GM23338 (cell line): Measurements from ENCODE around the gene BNIP3. TPM values are rescaled to one million over a fixed set of nuclear protein-coding genes. Genes with fewer than 3 reads are reported as not detected.
"Not testable (repeated sequence)": the region's sequence is repeated elsewhere in the genome, so short reads cannot be mapped to it uniquely, and the experiment has no call there.

ENCODE experiments used
- ATAC-seq: fragments of 200-7000 bp; cut with Tn5 transposase; 3 replicates; pipeline ENCODE4 v1.9.1; 2020
- DNase-seq: peaks from one replicate; pipeline ENCODE4 v3.0.0-alpha.2; 2015; ENCODE audit warnings: low spot score
- H2AFZ ChIP-seq: fragments of 200-600 bp; sonication (generic); 2 replicates; pipeline ENCODE4 v1.8.0; 2016; ENCODE audit warnings: antibody characterized with exemption, mild to moderate bottlenecking, moderate library complexity
- H3F3A ChIP-seq: fragments of 200-600 bp; sonication (generic); replicated peaks from 2 replicates; pipeline ENCODE4 v1.8.0; 2017; ENCODE audit warnings: antibody characterized with exemption, mixed run types, low read depth
- H3K27ac ChIP-seq: fragments of 200-600 bp; sonication (generic); 2 replicates; pipeline ENCODE4 v1.6.1; 2016; ENCODE audit warnings: low read depth
- H3K27me3 ChIP-seq: fragments of 200-600 bp; sonication (generic); 2 replicates; pipeline ENCODE4 v1.8.0; 2016; ENCODE audit warnings: mild to moderate bottlenecking, mixed run types, moderate library complexity; ENCODE audit not compliant: insufficient read depth
- H3K36me3 ChIP-seq: fragments of 200-600 bp; sonication (generic); 2 replicates; pipeline ENCODE4 v1.8.0; 2016; ENCODE audit warnings: mild to moderate bottlenecking; ENCODE audit not compliant: insufficient read depth
- H3K4me1 ChIP-seq: fragments of 200-600 bp; sonication (generic); 2 replicates; pipeline ENCODE4 v1.8.0; 2016; ENCODE audit warnings: mild to moderate bottlenecking, moderate library complexity; ENCODE audit not compliant: insufficient read depth
- H3K4me2 ChIP-seq: fragments of 200-600 bp; sonication (generic); 2 replicates; pipeline ENCODE4 v1.7.1; 2017; ENCODE audit warnings: mixed run types
- H3K4me3 ChIP-seq: fragments of 200-600 bp; sonication (generic); 2 replicates; pipeline ENCODE4 v1.6.1; 2016; ENCODE audit warnings: mixed run types
- H3K79me2 ChIP-seq: fragments of 200-600 bp; sonication (generic); replicated peaks from 2 replicates; pipeline ENCODE4 v1.8.0; 2017; ENCODE audit warnings: mild to moderate bottlenecking; ENCODE audit not compliant: insufficient read depth
- H3K9me2 ChIP-seq: fragments of 200-600 bp; sonication (generic); 2 replicates; pipeline ENCODE4 v1.8.0; 2017; ENCODE audit not compliant: insufficient read depth
- H4K20me1 ChIP-seq: fragments of 200-600 bp; sonication (generic); replicated peaks from 2 replicates; pipeline ENCODE4 v1.8.0; 2017; ENCODE audit warnings: mild to moderate bottlenecking; ENCODE audit not compliant: insufficient read depth
- H3K27ac Mint-ChIP-seq: 2 replicates; pipeline ENCODE4 v1.8.0; 2020; ENCODE audit warnings: inconsistent platforms, mild to moderate bottlenecking, moderate library complexity, mixed read lengths
- H3K27me3 Mint-ChIP-seq: 3 replicates; pipeline ENCODE4 v1.8.0; 2022; ENCODE audit warnings: low read depth, mild to moderate bottlenecking, moderate library complexity, mixed read lengths, inconsistent platforms; ENCODE audit not compliant: insufficient read depth, poor library complexity
- H3K36me3 Mint-ChIP-seq: 3 replicates; pipeline ENCODE4 v1.8.0; 2021; ENCODE audit warnings: low read depth, mild to moderate bottlenecking, inconsistent platforms, moderate library complexity, mixed read lengths
- H3K4me1 Mint-ChIP-seq: 3 replicates; pipeline ENCODE4 v1.8.0; 2020; ENCODE audit warnings: mild to moderate bottlenecking, inconsistent platforms, mixed read lengths
- H3K4me3 Mint-ChIP-seq: 3 replicates; pipeline ENCODE4 v1.8.0; 2021; ENCODE audit warnings: moderate library complexity, mild to moderate bottlenecking, inconsistent platforms, mixed read lengths
- H3K9me3 Mint-ChIP-seq: 3 replicates; pipeline ENCODE4 v1.8.0; 2020; ENCODE audit warnings: moderate library complexity, mild to moderate bottlenecking, inconsistent platforms, mixed read lengths
- CREB1 ChIP-seq: fragments of 250-450 bp; sonication (Bioruptor Pico); IDR thresholded peaks from 2 replicates; pipeline ENCODE4 v1.5.0; 2020; ENCODE audit warnings: low read depth, mild to moderate bottlenecking, moderate library complexity
- CTCF ChIP-seq, 2 experiments: fragments of 200-600 bp in 1 of 2; sonication (generic) in 1 of 2; conservative IDR thresholded peaks; 2 replicates each; pipeline versions ENCODE4 v1.5.1 to v1.6.1; 2016 to 2017; ENCODE audit warnings: antibody characterized with exemption in 2 of 2, low read depth in 2 of 2, mild to moderate bottlenecking in 2 of 2, moderate library complexity in 1 of 2
- EZH2 ChIP-seq: fragments of 200-600 bp; sonication (generic); IDR thresholded peaks from one replicate; pipeline ENCODE4 v1.8.0; 2017; ENCODE audit warnings: antibody characterized with exemption, mild to moderate bottlenecking, low read depth; ENCODE audit not compliant: unreplicated experiment
- EZH2phosphoT487 ChIP-seq: fragments of 200-600 bp; sonication (generic); IDR thresholded peaks from one replicate; pipeline ENCODE4 v1.8.1; 2018; ENCODE audit warnings: antibody characterized with exemption; ENCODE audit not compliant: unreplicated experiment
- JUNB ChIP-seq: IDR thresholded peaks from one replicate; pipeline ENCODE4 v1.6.1; 2016; ENCODE audit warnings: antibody characterized with exemption; ENCODE audit not compliant: unreplicated experiment
- NANOG ChIP-seq: IDR thresholded peaks from 2 replicates; pipeline ENCODE4 v1.6.1; 2016; ENCODE audit warnings: antibody characterized with exemption, borderline replicate concordance
- POLR2AphosphoS5 ChIP-seq: IDR thresholded peaks from 2 replicates; pipeline ENCODE4 v1.6.1; 2016; ENCODE audit warnings: antibody characterized with exemption, low read depth
- STAT1 ChIP-seq: IDR thresholded peaks from one replicate; pipeline ENCODE4 v1.6.1; 2016; ENCODE audit warnings: antibody characterized with exemption; ENCODE audit not compliant: unreplicated experiment
- ZNF114 ChIP-seq: fragments of 250-450 bp; sonication (Bioruptor Pico); IDR thresholded peaks from 2 replicates; pipeline ENCODE4 v1.5.0; 2020; ENCODE audit warnings: mild to moderate bottlenecking, moderate library complexity
- ZNF331 ChIP-seq: fragments of 250-450 bp; sonication (Bioruptor Pico); IDR thresholded peaks from 2 replicates; pipeline ENCODE4 v1.5.0; 2020; ENCODE audit warnings: low read depth, mild to moderate bottlenecking, moderate library complexity
- polyA plus RNA-seq: library from polyadenylated mRNA; unstranded; fragments of >200 nt; fragmentation: Nextera tagmentation; extraction: Ambion mirVana; gene quantifications from 2 replicates; pipeline ENCODE4 v1.2.1, GENCODE V29; 2016
- total RNA-seq: library from RNA; depleted of rRNA; stranded (reverse); fragments of >200 nt; shearing (Covaris generic); gene quantifications from 2 replicates; pipeline ENCODE4 v1.2.3, GENCODE V29; 2014
- TF ChIP-seq, protein P1 (sequence below): IDR thresholded peaks from one replicate; pipeline ENCODE4 v1.6.1; 2018; ENCODE audit warnings: antibody characterized with exemption; ENCODE audit not compliant: unreplicated experiment

The BNIP3 gene
- total and polyA plus RNA-seq, 2 experiments from 2014 or later, result 46.3 to 75.0 TPM

DNA sequence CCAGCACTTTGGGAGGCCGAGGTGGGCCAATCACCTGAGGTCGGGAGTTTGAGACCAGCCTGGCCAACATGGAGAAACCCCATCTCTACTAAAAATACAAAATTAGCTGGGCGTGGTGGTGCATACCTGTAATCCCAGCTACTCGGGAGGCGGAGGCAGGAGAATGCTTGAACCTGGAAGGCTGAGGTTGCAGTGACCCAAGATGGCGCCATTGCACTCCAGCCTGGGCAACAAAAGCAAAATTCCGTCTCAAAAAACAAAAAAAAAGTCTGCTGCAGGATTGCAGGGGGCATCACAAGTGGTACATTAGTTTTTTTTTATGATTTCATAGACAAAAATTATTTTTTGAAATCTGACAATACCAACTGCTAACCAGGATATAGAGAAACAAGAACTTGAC, 5.1 kb upstream of the BNIP3 start:
- H3K4me1 ChIP-seq, ATAC-seq, H3K4me3 ChIP-seq, H3K4me1 Mint-ChIP-seq, DNase-seq, H4K20me1 ChIP-seq, H3K4me2 ChIP-seq, H3K4me3 Mint-ChIP-seq, H3K9me2 ChIP-seq, H2AFZ ChIP-seq, H3F3A ChIP-seq, H3K79me2 ChIP-seq, H3K27ac Mint-ChIP-seq, H3K36me3 ChIP-seq, H3K27ac ChIP-seq: not testable (repeated sequence)
- peaks cover 31% of the 10 kb centered on the region for H3K27me3 ChIP-seq
- peaks cover 14% of the 10 kb centered on the region for H3K36me3 Mint-ChIP-seq
- TF ChIP-seq CTCF (conservative IDR thresholded peaks at IDR 0.05; ENCODE audit: low read depth in 2 of 2), result peak; percentile 42 to 58
- peaks cover 29% of the 10 kb centered on the region; the same call in 2 of the 3 replicates for H3K9me3 Mint-ChIP-seq
- peaks cover 22% of the 10 kb centered on the region for H3K27me3 Mint-ChIP-seq

DNA sequence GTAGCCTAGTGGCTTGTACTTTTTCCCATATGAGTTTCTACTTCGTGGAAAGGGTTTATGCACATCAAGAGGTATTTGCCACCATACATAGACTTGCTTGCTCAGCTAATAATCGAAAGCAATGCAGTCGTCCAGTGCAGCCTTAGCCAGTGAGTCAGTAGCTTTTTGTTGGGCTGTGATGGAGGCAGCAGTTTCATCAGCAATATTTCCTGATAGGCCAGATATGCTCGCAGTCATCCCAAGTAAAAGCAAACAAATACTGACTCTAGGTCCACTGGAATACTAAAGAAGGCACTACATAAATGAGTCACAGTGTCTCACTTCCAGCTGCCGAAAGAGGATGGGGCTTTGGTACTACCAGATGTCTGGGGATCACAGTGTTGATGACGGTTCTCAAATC, 2.1 kb upstream of the BNIP3 start:
- Histone ChIP-seq H3K36me3 (no peaks in the 10 kb centered on the region), H4K20me1 (peaks cover 15% of the 10 kb centered on the region), H3K79me2 (peaks cover 13% of the 10 kb centered on the region), H3F3A (no peaks in the 10 kb centered on the region; the same call in 1 of the 2 replicates), H3K4me1 (peaks cover 18% of the 10 kb centered on the region), H3K27me3 (peaks cover 55% of the 10 kb centered on the region), H3K4me3 (no peak overlapping the region), H3K9me2 (no peaks in the 10 kb centered on the region), H3K27ac (no peak overlapping the region), H2AFZ (no peak overlapping the region), H3K4me2 (no peak overlapping the region)
- DNase-seq (no peak), ATAC-seq (no peak)
- peaks cover 17% of the 10 kb centered on the region for H3K4me1 Mint-ChIP-seq
- peaks cover 35% of the 10 kb centered on the region for H3K27me3 Mint-ChIP-seq
- H3K27ac Mint-ChIP-seq, result no peak overlapping the region
- peaks cover 14% of the 10 kb centered on the region for H3K36me3 Mint-ChIP-seq
- H3K4me3 Mint-ChIP-seq, result no peak overlapping the region
- H3K9me3 Mint-ChIP-seq, result peaks cover 29% of the 10 kb centered on the region; the same call in 2 of the 3 replicates
- TF ChIP-seq EZH2phosphoT487 (no peak), NANOG (no peak), JUNB (no peak), CREB1 (CRISPR knock-in tag) (no peak), STAT1 (no peak), CTCF (conservative IDR thresholded peaks at IDR 0.05; ENCODE audit: low read depth in 2 of 2) (no peak), ZNF331 (CRISPR knock-in tag) (no peak), POLR2AphosphoS5 (no peak), ZNF114 (no peak), EZH2 (no peak)
- TF ChIP-seq, protein P1, sequence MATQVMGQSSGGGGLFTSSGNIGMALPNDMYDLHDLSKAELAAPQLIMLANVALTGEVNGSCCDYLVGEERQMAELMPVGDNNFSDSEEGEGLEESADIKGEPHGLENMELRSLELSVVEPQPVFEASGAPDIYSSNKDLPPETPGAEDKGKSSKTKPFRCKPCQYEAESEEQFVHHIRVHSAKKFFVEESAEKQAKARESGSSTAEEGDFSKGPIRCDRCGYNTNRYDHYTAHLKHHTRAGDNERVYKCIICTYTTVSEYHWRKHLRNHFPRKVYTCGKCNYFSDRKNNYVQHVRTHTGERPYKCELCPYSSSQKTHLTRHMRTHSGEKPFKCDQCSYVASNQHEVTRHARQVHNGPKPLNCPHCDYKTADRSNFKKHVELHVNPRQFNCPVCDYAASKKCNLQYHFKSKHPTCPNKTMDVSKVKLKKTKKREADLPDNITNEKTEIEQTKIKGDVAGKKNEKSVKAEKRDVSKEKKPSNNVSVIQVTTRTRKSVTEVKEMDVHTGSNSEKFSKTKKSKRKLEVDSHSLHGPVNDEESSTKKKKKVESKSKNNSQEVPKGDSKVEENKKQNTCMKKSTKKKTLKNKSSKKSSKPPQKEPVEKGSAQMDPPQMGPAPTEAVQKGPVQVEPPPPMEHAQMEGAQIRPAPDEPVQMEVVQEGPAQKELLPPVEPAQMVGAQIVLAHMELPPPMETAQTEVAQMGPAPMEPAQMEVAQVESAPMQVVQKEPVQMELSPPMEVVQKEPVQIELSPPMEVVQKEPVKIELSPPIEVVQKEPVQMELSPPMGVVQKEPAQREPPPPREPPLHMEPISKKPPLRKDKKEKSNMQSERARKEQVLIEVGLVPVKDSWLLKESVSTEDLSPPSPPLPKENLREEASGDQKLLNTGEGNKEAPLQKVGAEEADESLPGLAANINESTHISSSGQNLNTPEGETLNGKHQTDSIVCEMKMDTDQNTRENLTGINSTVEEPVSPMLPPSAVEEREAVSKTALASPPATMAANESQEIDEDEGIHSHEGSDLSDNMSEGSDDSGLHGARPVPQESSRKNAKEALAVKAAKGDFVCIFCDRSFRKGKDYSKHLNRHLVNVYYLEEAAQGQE, result no peak
